Small intestine (tissue), 7 donors: ENCODE measurements around the gene ALDH8A1. TPM values are rescaled to one million over a fixed set of nuclear protein-coding genes. Genes with fewer than 3 reads are reported as not detected.

Source experiments
- DNase-seq, 2 donors: peaks; one replicate each; pipeline versions ENCODE4 v3.0.0 to v3.0.0-alpha.2; 2013
- FAIRE-seq: peaks from 2 replicates; lab custom pipeline; 2012; peaks lifted over from hg19 to GRCh38; lab: Jason Lieb, UNC
- H3K27ac ChIP-seq, 3 donors: one replicate each; pipeline ENCODE4 v1.5.1; 2013; ENCODE audit warnings: low read length in 2 of 3, mild to moderate bottlenecking in 2 of 3, control low read depth in 1 of 3, inconsistent platforms in 1 of 3, low read depth in 1 of 3, moderate library complexity in 1 of 3
- H3K27me3 ChIP-seq, 3 donors: one replicate each; pipeline ENCODE4 v1.6.1; 2013; ENCODE audit warnings: low read length in 3 of 3, inconsistent platforms in 1 of 3; ENCODE audit not compliant: control insufficient read depth in 3 of 3, insufficient read depth in 3 of 3
- H3K36me3 ChIP-seq, 3 donors: one replicate each; pipeline ENCODE4 v1.6.1; 2013; ENCODE audit warnings: low read length in 3 of 3, inconsistent platforms in 1 of 3, low read depth in 1 of 3, mild to moderate bottlenecking in 1 of 3, moderate library complexity in 1 of 3; ENCODE audit not compliant: control insufficient read depth in 3 of 3, insufficient read depth in 2 of 3
- H3K4me1 ChIP-seq, 3 donors: one replicate each; pipeline ENCODE4 v1.6.1; 2013; ENCODE audit warnings: low read length in 2 of 3, inconsistent platforms in 1 of 3, low read depth in 1 of 3, mild to moderate bottlenecking in 1 of 3, moderate library complexity in 1 of 3; ENCODE audit not compliant: control insufficient read depth in 3 of 3, insufficient read depth in 2 of 3
- H3K4me3 ChIP-seq, 3 donors: one replicate each; pipeline ENCODE4 v1.5.1; 2013; ENCODE audit warnings: low read length in 3 of 3, control low read depth in 1 of 3, inconsistent platforms in 1 of 3, low read depth in 1 of 3, mild to moderate bottlenecking in 1 of 3, moderate library complexity in 1 of 3
- H3K9me3 ChIP-seq, 2 donors: one replicate each; pipeline ENCODE4 v1.6.1; 2013; ENCODE audit warnings: low read depth in 1 of 2, low read length in 1 of 2; ENCODE audit not compliant: control insufficient read depth in 2 of 2, insufficient read depth in 1 of 2
- WGBS, 3 donors: extraction: QIAGEN DNeasy Blood & Tissue Kit; methylation state at CpG; one replicate each; pipeline ENCODE4 v1.1.7; 2013; 5-methylcytosine and 5-hydroxymethylcytosine counted together
- polyA plus RNA-seq, 4 donors: library from polyadenylated mRNA; stranded (reverse) in 3 of 4; unstranded in 1 of 4; fragments of 200-250 nt in 3 of 4; fragments of 120-200 nt in 1 of 4; gene quantifications; one replicate each; pipeline versions ENCODE4 v1.2.1 to v1.2.3, GENCODE V29; 2013
- donor health status: healthy with polysubstance abuse.
- donor health status: control.
- donor health status: control.
- donor health status: Bipolar disorder and iron deficiency.
- donor health status: healthy.

Gene ALDH8A1
- polyA plus RNA-seq, 4 donors, result 0.15 to 1.1 (median 0.21) TPM

- no peaks in the 10 kb centered on the region for H3K36me3 ChIP-seq
- no peaks in the 10 kb centered on the region for H3K27me3 ChIP-seq
- peaks cover 0 to 3% (median 0%) of the 10 kb centered on the region in 3 donors for H3K4me1 ChIP-seq
- 87 to 93% (median 90%) methylated on average over 11 of the region's 11 CpGs for WGBS, 3 donors
- FAIRE-seq (no peak), DNase-seq (no peak)
- H3K9me3 ChIP-seq, result no peaks in the 10 kb centered on the region
- H3K4me3 ChIP-seq, result no peak overlapping the region
- H3K27ac ChIP-seq, result no peak overlapping the region
These were observed 17.1 kb downstream of the ALDH8A1 start for GRCh38 chr6:134932535-134933470.

DNA sequence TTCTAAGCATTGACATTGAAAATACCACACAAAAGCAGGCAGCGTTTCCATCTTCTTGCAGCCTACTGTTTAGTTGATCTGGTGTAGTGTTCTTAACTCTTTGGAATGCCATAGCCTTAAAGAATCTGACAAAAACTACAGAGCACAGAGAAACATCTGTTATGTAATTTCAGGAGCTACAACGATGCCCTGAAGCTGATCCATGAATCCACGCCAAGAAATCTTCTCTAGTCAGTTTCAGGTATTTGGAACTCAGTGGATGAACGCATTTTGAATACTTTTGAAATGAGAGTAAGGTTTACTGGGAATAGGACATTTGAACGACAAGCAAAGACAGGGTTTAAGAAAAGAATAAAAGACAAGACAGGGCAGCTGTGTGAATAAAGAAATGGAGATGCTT is 17.8 kb downstream of the ALDH8A1 start:
- Histone ChIP-seq H3K4me1 (peaks cover 0 to 3% (median 0%) of the 10 kb centered on the region in 3 donors), H3K27me3 (no peaks in the 10 kb centered on the region), H3K36me3 (no peaks in the 10 kb centered on the region), H3K27ac (no peak overlapping the region), H3K9me3 (no peaks in the 10 kb centered on the region), H3K4me3 (no peak overlapping the region)
- DNase-seq (no peak), FAIRE-seq (no peak)
- WGBS, 3 donors, result 74 to 84% (median 80%) methylated on average over 5 of the region's 5 CpGs

DNA sequence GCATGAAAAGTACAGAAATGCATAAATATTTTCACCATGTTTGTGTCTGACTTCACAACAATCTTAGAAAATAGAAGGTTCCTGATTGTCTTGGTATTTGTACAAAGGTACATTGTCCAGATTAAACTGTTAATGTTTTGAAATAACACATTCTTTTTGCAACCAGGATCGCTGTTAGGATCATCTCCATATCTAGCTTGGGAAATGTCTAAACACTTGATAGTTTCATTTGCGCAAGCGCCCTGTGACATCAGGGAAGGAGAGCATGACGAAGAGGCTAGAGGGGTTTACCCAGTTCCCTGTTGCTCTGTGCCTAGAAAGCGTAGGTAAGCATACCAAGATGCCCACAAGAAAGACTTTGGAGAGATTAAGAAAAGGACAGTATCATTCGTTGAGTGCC is 19.4 kb downstream of the ALDH8A1 start:
- Histone ChIP-seq H3K9me3 (no peaks in the 10 kb centered on the region), H3K4me1 (peaks cover 0 to 3% (median 0%) of the 10 kb centered on the region in 3 donors), H3K27ac (no peak overlapping the region), H3K4me3 (no peak overlapping the region), H3K36me3 (no peaks in the 10 kb centered on the region), H3K27me3 (no peaks in the 10 kb centered on the region)
- FAIRE-seq (no peak), DNase-seq (no peak)
- WGBS, 3 donors, result 91 to 95% (median 94%) methylated on average over 6 of the region's 6 CpGs

- WGBS, 3 donors, result 85 to 92% (median 86%) methylated on average over 6 of the region's 6 CpGs
- FAIRE-seq, result no peak
- no peak overlapping the region for H3K27ac ChIP-seq
These were observed 21.6 kb downstream of the ALDH8A1 start for GRCh38 chr6:134928151-134928900.

GRCh38 chr6:134925800-134926199 is 24.1 kb downstream of the ALDH8A1 start:
- Histone ChIP-seq H3K9me3 (no peaks in the 10 kb centered on the region), H3K27me3 (no peaks in the 10 kb centered on the region), H3K4me1 (no peaks in the 10 kb centered on the region), H3K27ac (no peak overlapping the region), H3K36me3 (no peaks in the 10 kb centered on the region), H3K4me3 (no peak overlapping the region)
- WGBS, 3 donors, result 87 to 95% (median 89%) methylated on average over 3 of the region's 3 CpGs
- no peak for DNase-seq
- FAIRE-seq, result no peak

More at GRCh38 chr6:134928151-134928900, 21.6 kb downstream of the ALDH8A1 start:
- Histone ChIP-seq H3K27me3 (no peaks in the 10 kb centered on the region), H3K9me3 (no peaks in the 10 kb centered on the region), H3K4me3 (no peak overlapping the region), H3K4me1 (no peaks in the 10 kb centered on the region), H3K36me3 (no peaks in the 10 kb centered on the region)
- DNase-seq, result no peak

DNA sequence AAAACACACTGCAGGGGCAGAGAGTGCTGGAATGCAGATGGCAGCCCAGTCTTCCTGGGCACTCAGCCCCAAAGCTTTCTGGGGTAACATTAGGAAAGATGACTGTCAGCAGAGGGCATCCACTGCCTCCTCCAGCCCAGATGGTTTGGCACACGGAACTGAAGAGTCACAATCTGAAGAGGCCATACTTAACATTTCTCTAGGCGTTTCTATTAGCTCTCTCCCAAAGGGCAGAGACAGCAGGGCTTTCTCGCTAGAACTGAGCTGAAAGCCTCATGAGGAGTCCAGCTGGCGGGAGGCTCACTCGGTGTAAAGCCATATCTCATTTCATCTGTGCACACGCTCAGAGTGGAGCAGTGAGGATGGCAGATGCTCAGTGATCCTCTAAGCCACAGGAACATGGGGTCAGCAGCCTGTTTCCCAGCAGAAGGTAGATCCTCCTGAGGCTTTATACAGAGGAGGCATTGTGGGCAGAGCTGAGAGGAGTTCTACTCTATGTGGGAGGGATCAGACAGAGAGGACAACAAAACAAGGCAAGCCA is 28.1 kb downstream of the ALDH8A1 start:
- Histone ChIP-seq H3K27me3 (no peaks in the 10 kb centered on the region), H3K27ac (no peak overlapping the region), H3K9me3 (no peaks in the 10 kb centered on the region), H3K4me1 (no peaks in the 10 kb centered on the region), H3K36me3 (no peaks in the 10 kb centered on the region), H3K4me3 (no peak overlapping the region)
- FAIRE-seq, result no peak
- WGBS, 3 donors, result 81 to 94% (median 89%) methylated on average over 6 of the region's 6 CpGs
- no peak for DNase-seq

DNA sequence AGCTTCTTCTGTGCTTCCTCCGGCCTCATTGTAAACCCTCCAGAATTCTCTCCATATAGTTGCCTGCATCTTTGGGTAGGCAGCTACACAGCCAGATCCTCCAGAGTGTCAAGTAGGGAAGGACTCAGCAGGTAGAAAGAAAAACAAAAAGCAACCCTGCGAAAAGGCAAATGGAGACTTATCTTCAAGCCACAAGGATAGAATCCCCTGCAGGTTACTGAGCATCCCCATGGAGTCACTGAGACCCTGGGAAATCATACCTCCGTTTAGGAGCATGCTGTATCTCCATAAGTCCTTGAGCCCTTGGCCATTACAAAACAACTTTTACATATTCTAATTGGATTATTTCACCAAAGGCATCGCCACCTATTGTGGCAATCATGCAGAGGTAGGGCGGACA is 28.6 kb downstream of the ALDH8A1 start:
- no peak overlapping the region for H3K27ac ChIP-seq
- no peak for DNase-seq
- no peaks in the 10 kb centered on the region for H3K9me3 ChIP-seq
- no peak overlapping the region for H3K4me3 ChIP-seq
- no peak for FAIRE-seq
- H3K27me3 ChIP-seq, result no peaks in the 10 kb centered on the region
- H3K4me1 ChIP-seq, result no peaks in the 10 kb centered on the region
- WGBS, 3 donors, result 89 to 94% (median 94%) methylated on average over 5 of the region's 5 CpGs
- H3K36me3 ChIP-seq, result no peaks in the 10 kb centered on the region

GRCh38 chr6:134920422-134920821 is 29.5 kb downstream of the ALDH8A1 start:
- H3K4me1 ChIP-seq, result no peaks in the 10 kb centered on the region
- no peaks in the 10 kb centered on the region for H3K27me3 ChIP-seq
- H3K27ac ChIP-seq, result no peak overlapping the region
- WGBS, 3 donors, result 20 to 61% (median 56%) methylated on average over 2 of the region's 2 CpGs
- FAIRE-seq (no peak), DNase-seq (no peak)
- no peaks in the 10 kb centered on the region for H3K9me3 ChIP-seq
- no peaks in the 10 kb centered on the region for H3K36me3 ChIP-seq
- H3K4me3 ChIP-seq, result no peak overlapping the region
